SW480 (cell line): ENCODE results near the gene TRIM33.
"Not testable (repeated sequence)": the region's sequence is repeated elsewhere in the genome, so short reads cannot be mapped to it uniquely, and the experiment has no call there.

ENCODE experiments used
- DNase-seq: peaks from one replicate; pipeline ENCODE4 v3.0.0-alpha.2; 2016; ENCODE audit warnings: low spot score

The TRIM33 gene

DNA sequence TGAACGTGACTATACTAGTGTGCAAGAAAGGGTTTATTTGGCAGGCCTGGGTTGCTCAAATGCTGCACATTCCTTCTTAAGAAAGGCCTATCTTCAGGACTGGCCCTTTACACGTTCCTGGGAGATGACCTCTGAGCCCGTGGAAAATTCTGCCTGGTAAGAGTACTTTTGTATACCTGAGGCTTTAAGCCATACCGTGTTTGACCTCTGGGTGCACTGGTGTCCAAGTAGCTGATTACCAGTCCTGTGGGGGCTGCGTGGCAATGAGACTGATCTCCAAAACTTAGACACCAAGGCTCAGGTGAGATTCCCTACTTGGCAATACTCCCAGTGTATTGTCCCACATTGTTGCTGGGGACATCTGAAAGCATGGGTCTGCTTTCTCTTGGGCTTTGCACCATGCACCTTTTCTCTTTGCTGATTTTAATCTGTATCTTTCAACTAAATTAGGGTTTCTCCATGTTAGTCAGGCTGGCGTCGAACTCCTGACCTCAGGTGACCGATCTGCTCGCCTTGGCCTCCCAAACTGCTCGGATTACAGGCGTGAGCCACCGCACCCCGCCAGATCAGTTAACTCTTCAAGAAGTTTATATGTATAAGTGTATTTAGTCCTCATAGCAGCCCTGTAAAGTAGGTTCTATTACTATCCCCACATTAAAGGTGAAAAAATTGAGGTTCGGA lies 44.5 kb downstream of the TRIM33 start:
- no peak for DNase-seq

DNA sequence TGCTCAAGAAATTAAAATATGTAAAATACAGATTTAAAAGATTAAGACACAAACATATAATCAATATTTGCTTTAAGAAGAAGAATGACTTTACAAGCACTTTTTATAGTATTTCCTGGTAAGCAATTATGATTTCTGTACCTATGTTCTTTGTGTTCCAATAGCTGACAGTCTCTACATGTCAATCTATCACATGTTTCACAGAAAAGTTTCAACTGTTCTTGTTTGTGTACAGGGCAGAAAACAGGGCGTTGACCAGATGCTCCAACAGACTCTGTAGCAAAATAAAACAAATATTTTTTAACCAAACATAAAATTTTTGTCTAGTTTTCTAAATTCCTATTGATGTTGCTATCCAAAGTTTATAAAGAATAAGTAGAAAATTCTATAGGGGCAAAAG lies 48.0 kb downstream of the TRIM33 start:
- no peak for DNase-seq

DNA sequence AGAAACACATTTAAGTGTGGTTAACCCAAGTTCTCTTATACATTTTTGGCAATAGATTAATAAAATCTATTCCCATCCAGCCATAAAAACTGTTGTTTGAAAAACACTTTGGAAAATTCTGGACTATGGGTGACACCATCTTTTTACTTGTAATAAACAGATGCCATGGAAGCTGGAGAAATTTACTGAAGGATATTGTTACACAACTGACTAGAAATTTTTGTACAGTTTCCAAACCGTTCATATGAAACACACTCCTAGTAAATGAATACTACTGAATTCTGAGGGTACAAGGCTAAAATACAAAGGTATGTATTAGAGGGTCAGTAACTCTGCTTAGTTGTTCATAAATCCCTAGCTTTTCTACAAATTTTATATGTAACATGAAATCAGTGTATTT lies 48.7 kb downstream of the TRIM33 start:
- no peak for DNase-seq

DNA sequence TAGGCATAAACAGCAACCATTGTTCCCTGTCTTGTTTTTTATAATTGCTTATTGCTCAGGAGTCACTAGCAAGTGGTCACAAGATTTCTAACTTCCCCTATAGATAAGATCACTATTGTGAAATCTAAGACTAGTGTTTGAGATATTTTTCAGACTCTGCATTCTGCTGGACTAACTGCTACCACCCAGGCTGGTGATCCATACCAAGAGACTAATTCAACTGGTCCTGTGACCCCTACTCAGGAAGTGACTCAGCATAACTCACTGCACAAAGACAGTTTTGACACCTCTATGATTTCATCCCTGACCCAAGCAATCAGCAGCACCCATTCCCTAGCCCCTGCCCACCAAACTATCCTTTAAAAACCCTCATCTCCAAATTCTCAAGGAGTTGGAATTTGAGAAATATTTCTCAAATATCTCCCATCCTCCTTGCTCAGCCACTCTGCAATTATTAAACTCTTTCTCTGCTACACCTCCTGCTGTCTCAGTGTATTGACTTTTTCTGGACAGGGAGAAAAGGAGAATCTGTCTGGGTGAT lies 52.7 kb downstream of the TRIM33 start:
- no peak for DNase-seq

DNA sequence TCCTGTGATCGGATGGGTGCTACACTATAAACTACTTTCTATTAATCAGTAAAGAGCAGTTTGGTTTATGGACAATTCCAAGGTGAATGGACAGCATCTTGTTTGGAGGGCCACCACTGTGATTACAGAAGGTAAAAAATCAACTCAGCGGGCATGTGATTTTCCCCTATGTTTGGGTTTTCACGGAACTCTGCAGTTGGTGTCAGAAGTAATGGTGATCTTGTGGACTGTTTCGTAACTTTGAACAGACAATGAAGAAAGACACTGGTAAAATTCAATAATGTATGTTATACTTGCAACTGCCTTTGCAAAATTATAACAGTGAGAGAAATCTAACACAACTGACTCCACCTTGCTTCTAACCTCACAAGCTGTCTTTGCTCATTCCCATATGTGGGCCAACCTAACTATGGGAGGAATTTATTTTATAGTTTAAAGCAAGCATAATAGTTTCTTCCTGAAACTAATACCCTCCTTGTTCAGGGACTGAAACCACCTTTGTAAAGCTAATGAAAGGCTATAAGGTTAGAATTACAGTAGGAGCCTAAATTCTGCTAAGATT lies 53.2 kb downstream of the TRIM33 start:
- DNase-seq: no peak

DNA sequence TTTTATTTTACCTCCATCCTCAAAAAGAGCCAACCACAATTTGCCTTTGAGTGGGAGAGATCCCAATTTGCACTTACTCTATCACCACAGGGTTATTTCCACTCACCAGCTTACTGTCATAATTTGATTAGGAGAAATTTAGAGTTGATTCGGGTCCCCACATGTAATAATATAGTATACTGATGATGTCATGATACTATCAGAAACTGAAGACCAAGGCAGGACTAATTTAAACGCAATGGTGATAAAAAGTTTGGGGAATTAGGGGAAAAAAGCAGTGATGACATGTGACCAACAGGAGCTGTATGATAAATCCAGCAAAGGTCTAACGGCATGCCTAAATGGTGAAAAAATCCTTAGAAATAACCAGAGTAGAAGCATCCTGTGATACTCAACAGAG lies 54.4 kb downstream of the TRIM33 start:
- DNase-seq: no peak

DNA sequence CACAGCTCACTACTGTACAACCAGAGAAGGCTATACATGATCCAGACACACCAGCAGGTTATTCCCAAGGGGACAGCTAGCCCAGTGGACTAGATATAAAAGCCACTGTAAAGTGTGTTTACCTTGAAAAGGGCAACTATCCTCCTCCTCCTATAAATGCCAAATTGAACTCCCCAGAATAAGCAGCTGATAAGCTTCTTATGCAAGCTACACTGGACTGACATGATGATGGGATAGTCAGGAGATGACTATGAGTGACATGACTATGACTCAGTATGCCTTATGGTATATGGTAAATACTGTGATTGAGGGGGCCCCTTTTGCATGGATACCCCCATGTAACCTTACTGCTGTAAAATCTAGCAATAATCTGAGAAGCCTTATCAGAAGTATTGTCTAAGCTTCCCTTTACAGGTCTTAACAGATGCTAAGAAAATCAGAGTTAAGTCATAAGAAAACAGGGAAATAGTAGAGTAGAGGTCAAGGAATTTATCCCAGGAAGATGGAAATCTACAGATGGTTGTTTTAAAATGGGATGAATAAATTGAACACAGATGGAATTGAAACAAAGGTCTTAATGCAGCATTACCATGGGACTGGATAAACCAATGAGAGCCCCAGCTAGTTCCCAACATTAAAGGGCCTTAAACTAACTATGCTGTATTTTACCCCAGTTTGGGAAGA lies 55.8 kb downstream of the TRIM33 start:
- no peak for DNase-seq

DNA sequence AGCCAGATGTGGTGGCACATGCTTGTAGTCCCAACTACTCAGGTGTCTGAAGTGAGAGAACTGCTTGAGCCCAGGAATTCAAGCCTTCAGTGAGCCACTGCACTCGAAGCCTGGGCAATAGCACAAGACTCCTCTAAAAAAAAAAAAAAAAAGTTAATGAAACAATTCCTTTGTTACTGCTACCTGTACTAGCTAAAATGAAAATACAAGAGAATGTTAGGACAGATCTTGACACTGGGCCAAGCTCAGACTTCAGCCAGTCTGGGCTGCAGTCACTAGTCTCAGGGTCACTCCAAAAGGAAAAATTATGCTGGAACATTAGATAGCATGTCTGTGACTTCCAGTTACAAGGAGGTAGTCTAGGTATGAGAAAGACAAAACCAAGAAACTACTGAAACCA lies 56.5 kb downstream of the TRIM33 start:
- DNase-seq: no peak

DNA sequence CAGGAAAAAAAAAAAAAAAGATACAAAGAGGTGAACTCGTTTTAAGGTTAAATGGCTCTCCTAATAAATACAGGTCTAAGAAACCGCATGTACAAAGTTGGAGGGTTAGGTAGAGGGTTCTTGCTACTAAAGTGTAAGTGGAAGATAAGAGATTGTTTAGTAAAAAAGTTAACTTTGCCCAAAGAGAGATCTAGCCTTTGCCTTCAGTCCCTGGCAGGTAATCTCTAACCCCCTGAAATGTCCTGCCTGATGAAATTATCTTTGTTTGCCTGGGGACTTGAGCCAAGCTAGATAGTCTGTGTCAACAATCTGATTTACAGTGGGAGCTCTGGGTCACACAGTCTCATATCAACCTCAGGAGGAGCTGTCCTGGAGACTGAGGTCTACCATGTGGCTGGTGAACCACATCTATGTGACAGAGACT lies 57.6 kb downstream of the TRIM33 start:
- DNase-seq: no peak

DNA sequence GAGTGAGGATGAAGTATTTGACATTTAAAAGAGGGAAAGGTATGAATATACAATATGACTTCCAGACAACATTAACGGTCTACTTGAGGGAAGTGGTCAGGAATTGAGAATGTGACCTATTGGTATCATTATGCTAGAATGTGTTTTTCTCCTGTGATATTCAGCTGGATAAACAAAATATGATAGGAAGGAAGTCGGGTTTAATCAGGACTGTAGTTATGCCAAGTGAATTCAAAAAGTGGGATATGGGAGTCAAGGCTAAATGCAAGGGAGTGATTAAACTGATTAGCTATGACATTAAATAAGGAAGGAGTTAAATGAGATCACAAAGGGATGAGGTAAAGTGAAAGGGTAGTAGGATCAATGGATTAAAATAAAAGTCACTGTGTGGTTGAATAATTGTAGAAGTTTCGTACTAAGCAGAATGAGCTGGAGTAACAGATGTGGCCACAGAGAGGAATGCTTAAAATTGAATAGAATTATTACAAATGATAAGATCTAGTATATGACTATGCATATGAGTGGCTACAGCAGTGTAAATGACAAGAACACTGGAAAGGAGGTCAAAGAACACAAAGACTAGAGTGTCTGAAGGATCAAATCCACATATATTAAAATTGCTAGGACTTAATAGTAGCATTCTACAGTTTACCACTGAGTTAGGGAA lies 62.5 kb downstream of the TRIM33 start:
- no peak for DNase-seq

DNA sequence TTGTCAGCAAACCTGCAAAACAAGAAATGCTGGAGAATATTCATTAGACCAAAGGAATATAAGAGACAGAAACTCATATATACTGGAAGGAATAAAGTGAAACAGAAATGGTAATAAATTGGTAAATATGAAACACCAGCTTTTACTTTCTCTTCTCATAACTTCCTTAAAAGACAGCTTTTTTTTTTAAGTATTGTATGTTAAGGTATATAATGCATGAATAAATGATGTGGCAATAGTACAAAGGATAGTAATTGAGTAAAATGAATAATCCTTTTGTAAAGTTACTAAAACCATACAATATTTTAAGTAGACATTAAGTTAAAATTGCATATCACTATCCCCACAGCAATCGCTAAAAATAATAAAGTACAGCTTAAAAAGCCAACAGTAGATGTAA lies 64.8 kb downstream of the TRIM33 start:
- DNase-seq: no peak

DNA sequence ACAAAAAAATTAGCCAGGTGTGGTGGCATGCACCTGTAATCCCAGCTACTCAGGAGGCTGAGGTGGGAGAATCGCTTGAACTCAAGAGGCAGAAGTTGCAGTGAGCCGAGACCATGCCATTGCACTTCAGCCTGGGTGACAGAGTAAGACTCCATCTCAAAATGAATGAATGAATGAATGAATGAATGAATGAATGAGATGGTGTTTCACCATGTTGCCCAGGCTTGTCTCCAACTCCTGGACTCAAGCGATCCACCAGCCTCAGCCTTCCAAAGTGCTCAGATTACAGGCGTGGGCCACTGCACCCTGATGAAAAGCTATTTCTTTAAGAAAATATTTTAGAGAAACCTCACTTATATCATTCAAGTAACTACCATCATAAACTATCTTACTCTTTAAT lies 67.8 kb downstream of the TRIM33 start:
- DNase-seq: not testable (repeated sequence)

DNA sequence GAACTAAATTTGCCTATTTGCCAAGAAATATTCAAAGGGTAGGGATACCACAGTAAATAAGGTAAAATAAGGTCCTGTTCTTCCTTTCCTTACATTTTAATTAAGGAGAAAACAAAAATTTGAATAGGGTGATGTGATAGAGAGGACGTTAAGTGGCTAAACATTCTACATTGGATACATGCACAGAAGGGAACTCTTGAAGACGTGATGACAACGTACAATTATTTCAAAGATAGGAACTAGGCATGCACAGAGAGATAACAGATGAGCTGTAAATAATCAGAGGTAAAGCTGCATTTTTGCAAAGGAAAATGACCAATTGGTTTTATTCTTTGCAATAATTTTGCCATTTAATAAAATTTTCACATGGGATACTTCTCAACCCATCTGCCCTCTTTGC lies 69.7 kb downstream of the TRIM33 start:
- no peak for DNase-seq

DNA sequence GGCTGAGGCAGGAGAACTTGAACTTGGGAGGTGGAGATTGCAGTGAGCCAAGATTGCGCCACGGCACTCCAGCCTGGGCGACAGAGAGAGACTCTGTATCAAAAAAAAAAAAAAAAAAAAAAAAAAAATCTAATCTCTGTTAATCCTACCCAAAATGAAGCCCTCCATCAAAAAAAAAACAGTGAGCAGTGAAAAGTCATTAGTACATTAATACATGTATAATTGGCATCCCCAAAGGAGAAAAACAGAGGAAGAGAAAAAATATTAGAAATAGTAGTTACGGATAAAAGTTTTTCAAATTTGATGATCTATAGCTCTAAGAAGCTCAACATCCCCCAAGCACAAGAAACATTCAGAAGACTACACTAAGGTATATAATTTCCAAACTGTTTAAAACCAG lies 71.6 kb downstream of the TRIM33 start:
- DNase-seq: no peak

DNA sequence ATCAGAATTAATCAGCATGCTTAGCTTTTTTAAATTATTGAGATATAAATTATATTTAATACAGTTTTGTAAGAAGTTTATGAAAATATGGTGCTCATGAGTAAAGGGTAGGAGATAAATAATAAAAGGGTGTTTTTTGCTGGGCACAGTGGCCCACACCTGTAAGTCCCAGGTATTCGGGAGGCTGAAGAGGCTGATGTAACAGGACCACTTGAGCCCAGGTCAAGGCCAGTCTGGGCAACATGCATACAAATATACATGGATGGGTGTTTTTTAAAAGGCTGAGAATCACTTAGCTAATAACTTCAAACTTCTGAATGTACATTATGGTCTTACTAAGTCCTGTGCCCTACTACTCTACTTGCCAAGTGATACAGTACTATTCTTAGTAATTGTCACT lies 73.2 kb downstream of the TRIM33 start:
- no peak for DNase-seq

DNA sequence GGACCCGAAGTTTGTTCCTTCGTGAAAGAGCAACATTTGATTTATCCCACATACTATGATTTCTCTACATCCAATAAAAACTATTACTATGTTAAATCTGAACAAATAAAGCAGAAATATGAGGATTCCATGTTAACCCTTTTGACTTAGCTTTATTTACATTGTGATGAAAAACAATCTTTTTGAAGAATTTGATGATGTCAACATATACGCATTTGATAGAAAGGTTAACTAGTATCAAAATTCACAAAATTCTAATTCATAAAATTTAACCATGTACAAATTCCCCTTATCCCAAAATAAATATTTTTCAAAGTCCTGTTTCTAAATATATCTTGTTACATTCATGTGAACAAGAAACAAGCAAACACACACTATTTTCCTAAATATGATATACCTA lies 74.2 kb downstream of the TRIM33 start:
- DNase-seq: no peak

DNA sequence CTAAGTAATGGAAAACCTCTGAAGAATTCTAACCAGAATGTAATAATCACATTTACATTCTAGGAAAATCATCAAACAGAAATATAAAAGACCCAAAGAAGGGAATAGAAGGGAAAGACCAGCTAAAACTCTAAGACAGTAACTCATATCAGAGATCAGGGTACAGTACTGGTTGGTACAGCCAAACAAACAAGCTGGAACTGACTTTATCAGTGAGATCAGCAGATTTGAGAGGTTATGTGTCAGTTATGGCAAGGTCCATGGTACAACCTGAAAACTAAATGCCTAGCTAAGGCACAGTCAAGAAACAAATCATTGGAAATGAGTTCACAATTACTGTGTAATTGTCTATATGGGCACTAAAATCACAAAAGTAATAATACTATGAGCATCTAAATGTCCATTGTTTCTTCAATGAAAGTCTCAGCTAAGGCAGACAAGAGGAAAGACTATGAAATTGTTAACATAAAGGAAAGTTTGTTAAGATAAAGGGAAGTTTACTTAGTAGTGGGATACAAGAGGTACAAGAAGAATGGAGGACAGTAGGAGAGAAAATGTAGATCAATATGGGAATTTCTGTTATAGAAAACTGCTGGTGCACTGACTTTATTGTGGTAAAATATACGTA lies 75.8 kb downstream of the TRIM33 start:
- DNase-seq: no peak

DNA sequence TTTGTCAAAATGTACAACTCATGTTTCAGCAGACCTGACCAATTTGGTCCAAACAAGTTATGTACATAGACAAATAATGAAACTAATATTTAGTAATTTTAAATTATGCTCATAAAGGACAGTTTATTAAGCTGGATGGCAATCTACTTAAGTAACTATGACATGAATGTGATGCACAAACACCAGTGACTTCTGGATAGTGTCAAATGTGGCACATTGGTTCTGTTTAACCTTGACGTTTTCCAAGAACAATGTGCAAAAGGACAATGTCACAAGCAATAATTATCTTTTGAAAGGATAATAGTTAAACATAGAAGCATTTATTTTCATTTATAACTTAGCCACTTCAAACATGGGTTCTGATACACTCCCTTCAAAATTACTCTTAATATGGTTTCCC lies 80.0 kb downstream of the TRIM33 start:
- no peak for DNase-seq

DNA sequence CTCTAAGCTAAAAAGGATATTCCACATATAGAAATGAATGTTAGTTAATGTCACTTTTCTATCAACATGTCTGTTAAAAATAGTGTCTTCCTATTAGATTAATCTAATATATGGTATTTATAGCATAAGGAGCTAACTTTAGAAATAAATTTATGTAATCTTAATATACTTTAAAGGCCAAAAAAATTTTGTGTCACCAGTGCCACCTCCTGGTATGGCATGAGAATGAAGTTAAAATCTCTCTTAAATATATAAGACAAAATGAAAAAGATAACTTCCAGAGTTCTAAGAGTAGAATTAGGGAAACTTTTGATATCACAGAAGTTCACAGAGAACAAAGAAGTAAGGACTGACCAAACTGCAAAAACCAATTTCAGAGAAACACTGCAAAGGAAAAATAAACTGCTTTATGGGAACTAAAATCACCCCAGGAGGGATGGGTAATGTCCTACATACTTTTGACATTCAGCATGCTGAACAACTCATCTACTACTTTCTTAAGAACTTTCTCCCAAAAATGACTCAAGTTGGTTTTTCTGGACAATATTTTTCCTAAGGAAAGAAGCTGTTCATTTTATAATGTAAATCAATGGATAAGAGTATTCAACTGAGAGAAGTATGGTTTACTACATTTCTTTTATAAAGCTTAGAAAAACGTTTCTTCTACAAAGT lies 82.8 kb downstream of the TRIM33 start:
- DNase-seq: no peak

DNA sequence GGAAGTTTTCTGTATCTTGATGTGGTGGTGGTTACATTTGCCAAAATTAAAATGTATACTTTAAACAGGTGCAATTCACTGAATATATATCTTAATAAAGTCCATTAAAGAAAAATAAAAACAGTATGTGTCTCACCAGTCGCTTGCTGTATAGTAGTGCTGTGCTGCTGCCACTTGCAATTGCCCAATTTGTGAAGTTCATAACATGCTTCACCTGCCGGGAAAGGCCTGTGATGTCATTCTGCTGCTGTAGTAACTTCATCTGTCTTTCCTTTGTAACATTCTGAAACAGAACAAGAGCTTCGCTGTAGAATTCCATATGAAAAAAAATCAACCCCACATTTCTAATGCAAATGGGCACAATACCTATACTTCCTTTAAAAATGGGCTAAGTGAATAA lies 83.4 kb downstream of the TRIM33 start:
- no peak for DNase-seq

DNA sequence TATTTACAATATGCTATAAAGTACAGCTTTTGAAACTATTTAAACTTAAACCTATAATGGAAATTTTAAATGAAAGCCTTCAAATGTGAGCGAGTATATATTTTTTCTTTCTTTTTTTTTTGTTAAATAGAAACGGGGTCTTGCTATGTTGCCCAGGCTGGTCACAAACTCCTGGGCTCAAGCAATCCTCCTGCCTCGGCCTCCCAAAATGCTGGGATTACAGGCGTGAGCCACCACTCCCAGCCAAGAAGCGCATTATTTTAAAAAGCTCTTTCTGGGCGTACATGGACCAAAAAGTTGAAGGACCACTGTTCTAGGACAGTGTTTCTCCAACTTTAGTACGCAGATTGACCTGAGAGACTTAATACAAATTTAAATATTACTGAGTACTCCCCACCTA lies 87.5 kb downstream of the TRIM33 start:
- no peak for DNase-seq

DNA sequence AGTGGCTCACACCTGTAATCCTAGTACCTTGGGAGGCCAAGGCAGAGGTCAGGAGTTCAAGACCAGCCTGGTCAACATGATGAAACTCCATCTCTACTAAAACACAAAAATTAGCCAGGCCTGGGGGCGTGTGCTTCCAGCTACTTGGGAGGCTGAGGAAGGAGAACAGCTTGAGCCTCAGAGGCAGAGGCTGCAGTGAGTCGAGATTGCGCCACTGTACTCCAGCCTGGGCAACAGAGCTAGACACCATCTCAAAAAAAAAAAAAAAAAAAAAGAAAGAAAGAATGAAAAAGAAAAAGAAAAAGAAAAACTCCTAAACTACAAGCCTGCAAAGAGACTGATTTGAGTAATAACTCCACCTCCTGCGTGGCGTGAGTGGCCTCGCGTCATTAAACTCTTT lies 92.1 kb downstream of the TRIM33 start:
- not testable (repeated sequence) for DNase-seq
